HCT116 (cell line): ENCODE results near the gene RELA. TPM values are rescaled to one million over a fixed set of nuclear protein-coding genes. Genes with fewer than 3 reads are reported as not detected.

Source experiments
- ATAC-seq: fragments of 200-7000 bp; cut with Tn5 transposase; 2 replicates; pipeline ENCODE4 v1.9.1; 2020; ENCODE audit warnings: mild to moderate bottlenecking, moderate library complexity
- BruUV-seq: library from RNA; stranded (reverse); fragments of 400-500 nt; replicated peaks from 2 replicates; lab custom pipeline; 2021; lab: Mats Ljungman, UMichigan
- CTCF ChIA-PET: fragments of 300-600 bp; sonication (Branson Sonifier 250); formaldehyde crosslinking; loops from one replicate; lab custom pipeline; 2021; ENCODE audit warnings: antibody characterized with exemption; lab: Charles Lee
- POLR2A ChIA-PET: fragments of 300-600, 350-600 bp; sonication (Branson Sonifier 250); formaldehyde crosslinking; loops from one replicate; lab custom pipeline; 2021; ENCODE audit warnings: antibody characterized with exemption; lab: Charles Lee
- RAD21 ChIA-PET, 2 experiments: fragments of 300-600 bp; sonication (Branson Sonifier 250); formaldehyde crosslinking; loops; one replicate each; lab custom pipeline; 2023; ENCODE audit warnings: low total read pairs in 2 of 2; ENCODE audit not compliant: uncharacterized antibody in 2 of 2, unreplicated experiment in 2 of 2, low non-redundant PET in 1 of 2; lab: Charles Lee
- DNase-seq: peaks from one replicate; pipeline ENCODE4 v3.0.0-alpha.2; 2010; ENCODE audit warnings: low read depth, low spot score
- H2AFZ ChIP-seq: fragments of 200-600 bp; shearing (Covaris generic), sonication (generic); 2 replicates; pipeline ENCODE4 v1.6.1; 2017; ENCODE audit warnings: low read depth, mixed run types, mixed read lengths, antibody characterized with exemption, low read length; ENCODE audit not compliant: poor library complexity, severe bottlenecking
- H3K27ac ChIP-seq: 2 replicates; pipeline ENCODE4 v1.5.1; 2012; ENCODE audit warnings: low read depth, low read length
- H3K27me3 ChIP-seq: fragments of 200-600 bp; sonication (generic); 2 replicates; pipeline ENCODE4 v1.6.1; 2016; ENCODE audit warnings: mixed run types, low read length, mixed read lengths; ENCODE audit not compliant: insufficient read depth
- H3K36me3 ChIP-seq, 2 experiments: fragments of 200-500 bp in 1 of 2; fragments of 200-600 bp in 1 of 2; sonication (Bioruptor generic) in 1 of 2; sonication (generic) in 1 of 2; 2 replicates each; pipeline versions ENCODE4 v1.5.1 to v1.6.1; 2014 to 2016; ENCODE audit warnings: low read length in 2 of 2, inconsistent platforms in 1 of 2, mixed read lengths in 1 of 2, mixed run types in 1 of 2; ENCODE audit not compliant: insufficient read depth in 2 of 2, control insufficient read depth in 1 of 2
- H3K4me1 ChIP-seq, 2 experiments: fragments of 200-600 bp in 1 of 2; sonication (generic) in 1 of 2; 2 replicates each; pipeline versions ENCODE4 v1.5.1 to v1.6.1; 2012 to 2017; ENCODE audit warnings: low read length in 2 of 2, inconsistent platforms in 1 of 2, mild to moderate bottlenecking in 1 of 2, mixed read lengths in 1 of 2, mixed run types in 1 of 2, moderate library complexity in 1 of 2; ENCODE audit not compliant: insufficient read depth in 2 of 2, control insufficient read depth in 1 of 2
- H3K4me2 ChIP-seq: fragments of 200-600 bp; sonication (generic); 2 replicates; pipeline ENCODE4 v1.6.1; 2017; ENCODE audit warnings: mixed run types, low read length, mixed read lengths
- H3K4me3 ChIP-seq, 2 experiments: fragments of 200-600 bp in 1 of 2; sonication (generic) in 1 of 2; replicated peaks in 1 of 2; 2 replicates each; pipeline ENCODE4 v1.5.1; 2011 to 2016; ENCODE audit warnings: low read length in 2 of 2, control low read depth in 1 of 2, low read depth in 1 of 2, mild to moderate bottlenecking in 1 of 2, mixed read lengths in 1 of 2, mixed run types in 1 of 2
- H3K79me2 ChIP-seq: fragments of 200-600 bp; sonication (generic); 2 replicates; pipeline ENCODE4 v1.6.1; 2017; ENCODE audit warnings: mild to moderate bottlenecking, mixed run types, low read length, moderate library complexity, mixed read lengths; ENCODE audit not compliant: insufficient read depth
- H3K9ac ChIP-seq: fragments of 200-600 bp; sonication (generic); 2 replicates; pipeline ENCODE4 v1.6.1; 2016; ENCODE audit warnings: low read length, mixed read lengths
- H3K9me2 ChIP-seq: fragments of 200-600 bp; sonication (generic), shearing (Covaris generic); 2 replicates; pipeline ENCODE4 v1.6.1; 2017; ENCODE audit warnings: mixed run types, mild to moderate bottlenecking, moderate library complexity; ENCODE audit not compliant: insufficient read depth
- H3K9me3 ChIP-seq, 2 experiments: fragments of 200-500 bp in 1 of 2; fragments of 200-600 bp in 1 of 2; sonication (Bioruptor generic) in 1 of 2; sonication (generic) in 1 of 2; 2 replicates each; pipeline ENCODE4 v1.6.1; 2014 to 2017; ENCODE audit warnings: low read length in 2 of 2, mixed read lengths in 2 of 2, inconsistent platforms in 1 of 2, low read depth in 1 of 2, mild to moderate bottlenecking in 1 of 2, mixed run types in 1 of 2, moderate library complexity in 1 of 2; ENCODE audit not compliant: control insufficient read depth in 1 of 2, insufficient read depth in 1 of 2
- H4K20me1 ChIP-seq: fragments of 200-600 bp; sonication (generic), shearing (Covaris generic); 2 replicates; pipeline ENCODE4 v1.6.1; 2017; ENCODE audit warnings: mixed run types, mild to moderate bottlenecking, moderate library complexity; ENCODE audit not compliant: insufficient read depth
- FOSL1 ChIP-seq: IDR thresholded peaks from 2 replicates; pipeline ENCODE4 v1.6.1; 2012; ENCODE audit warnings: low read depth
- POLR2AphosphoS5 ChIP-seq: IDR thresholded peaks from 2 replicates; pipeline ENCODE4 v1.6.1; 2011; ENCODE audit warnings: mild to moderate bottlenecking, low read depth, low read length, moderate library complexity
- SIN3A ChIP-seq: IDR thresholded peaks from 2 replicates; pipeline ENCODE4 v1.6.1; 2012; ENCODE audit warnings: low read depth
- SP1 ChIP-seq: IDR thresholded peaks from 2 replicates; pipeline ENCODE4 v1.6.1; 2012; ENCODE audit warnings: low read depth
- SRF ChIP-seq: IDR thresholded peaks from 2 replicates; pipeline ENCODE4 v1.6.1; 2012; ENCODE audit warnings: low read depth
- TCF7L2 ChIP-seq: IDR thresholded peaks from 2 replicates; pipeline ENCODE4 v1.7.0; 2011; ENCODE audit warnings: borderline replicate concordance, inconsistent platforms; ENCODE audit not compliant: insufficient read depth, insufficient read length; ENCODE audit errors: extremely low read depth
- ZNF274 ChIP-seq: fragments of 200-500 bp; sonication (Bioruptor generic); IDR thresholded peaks from 2 replicates; pipeline ENCODE4 v1.6.1; 2014; ENCODE audit warnings: mild to moderate bottlenecking, low read depth, low read length, inconsistent platforms
- intact Hi-C: fragments of 100-400 bp; cut with micrococcal nuclease; formaldehyde crosslinking; loops from 2 replicates; pipeline ENCODE4 v1.10.0; 2022
- total RNA-seq: library from RNA; stranded (reverse); gene quantifications from one replicate; pipeline ENCODE4 v1.2.1, GENCODE V29; 2021; ENCODE audit not compliant: unreplicated experiment
- TF ChIP-seq, protein P1 (sequence below), 3 experiments: fragments of 200-600 bp in 1 of 3; sonication (generic) in 1 of 3; IDR thresholded peaks in 2 of 3; conservative IDR thresholded peaks in 1 of 3; 2 replicates each; pipeline ENCODE4 v1.5.1; 2012 to 2017; ENCODE audit warnings: low read depth in 2 of 3, low read length in 2 of 3, antibody characterized with exemption in 1 of 3, borderline replicate concordance in 1 of 3, control low read depth in 1 of 3, mild to moderate bottlenecking in 1 of 3, mixed read lengths in 1 of 3, mixed run types in 1 of 3, moderate library complexity in 1 of 3; ENCODE audit not compliant: insufficient read depth in 1 of 3

Gene RELA
- total RNA-seq, 1 experiment from 2014 or later: 78.5 TPM

DNA sequence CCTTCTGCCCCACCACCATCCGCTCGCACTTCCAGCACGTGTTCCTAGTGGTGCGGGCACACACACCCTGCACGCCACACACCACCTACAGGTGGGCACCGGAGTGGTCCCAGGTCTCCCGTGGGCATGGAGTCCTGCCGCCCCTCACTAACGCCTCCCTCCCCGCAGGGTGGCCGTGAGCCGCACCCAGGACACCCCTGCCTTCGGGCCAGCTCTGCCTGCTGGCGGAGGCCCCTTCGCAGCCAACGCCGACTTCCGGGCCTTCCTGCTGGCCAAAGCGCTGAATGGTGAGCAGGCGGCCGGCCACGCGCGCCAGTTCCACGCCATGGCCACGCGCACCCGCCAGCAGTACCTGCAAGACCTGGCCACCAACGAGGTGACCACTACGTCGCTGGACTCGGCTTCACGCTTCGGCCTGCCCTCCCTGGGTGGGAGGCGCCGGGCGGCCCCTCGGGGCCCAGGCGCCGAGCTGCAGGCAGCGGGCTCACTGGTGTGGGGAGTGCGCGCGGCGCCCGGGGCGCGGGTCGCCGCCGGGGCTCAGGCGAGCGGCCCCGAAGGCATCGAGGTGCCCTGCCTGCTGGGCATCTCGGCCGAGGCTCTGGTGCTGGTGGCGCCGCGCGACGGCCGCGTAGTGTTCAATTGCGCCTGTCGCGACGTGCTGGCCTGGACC, 16.3 kb downstream of the RELA start:
- no peak overlapping the region for H2AFZ ChIP-seq
- ATAC-seq (no peak), DNase-seq (no peak)
- H3K9ac ChIP-seq: peak overlapping the region; percentile 75
- H3K4me2 ChIP-seq: peak overlapping the region; percentile 91
- no TSS peak for BruUV-seq
- H3K4me1 ChIP-seq: peaks cover 47 to 82% of the 10 kb centered on the region in 2 experiments
- ChIA-PET POLR2A (interaction anchor here (0.9 to 2.1 kb wide), 3 partner anchors 8 to 213 kb away, joined by 3 to 9 read pairs (median 6); partner anchors contain the start of genes MUS81 and SIPA1), CTCF (interaction anchor here (2.4 kb wide), 1 partner anchor 9 kb away, joined by 11 read pairs; the partner anchor contains the start of gene SIPA1), RAD21 (no interaction called here)
- H3K9me3 ChIP-seq: no peaks in the 10 kb centered on the region
- no peaks in the 10 kb centered on the region for H3K9me2 ChIP-seq
- peak overlapping the region; percentile 88 for H3K27ac ChIP-seq
- H3K79me2 ChIP-seq: no peaks in the 10 kb centered on the region; the same call in 1 of the 2 replicates
- intact Hi-C loops: no loop called here
- H3K36me3 ChIP-seq: peaks cover 0 to 17% of the 10 kb centered on the region in 2 experiments; a peak in 1 of 4 replicates
- peak overlapping the region in 1 of 2 experiments; percentile 74; a peak in 3 of 4 replicates for H3K4me3 ChIP-seq
- H4K20me1 ChIP-seq: no peaks in the 10 kb centered on the region
- TF ChIP-seq, protein P1, sequence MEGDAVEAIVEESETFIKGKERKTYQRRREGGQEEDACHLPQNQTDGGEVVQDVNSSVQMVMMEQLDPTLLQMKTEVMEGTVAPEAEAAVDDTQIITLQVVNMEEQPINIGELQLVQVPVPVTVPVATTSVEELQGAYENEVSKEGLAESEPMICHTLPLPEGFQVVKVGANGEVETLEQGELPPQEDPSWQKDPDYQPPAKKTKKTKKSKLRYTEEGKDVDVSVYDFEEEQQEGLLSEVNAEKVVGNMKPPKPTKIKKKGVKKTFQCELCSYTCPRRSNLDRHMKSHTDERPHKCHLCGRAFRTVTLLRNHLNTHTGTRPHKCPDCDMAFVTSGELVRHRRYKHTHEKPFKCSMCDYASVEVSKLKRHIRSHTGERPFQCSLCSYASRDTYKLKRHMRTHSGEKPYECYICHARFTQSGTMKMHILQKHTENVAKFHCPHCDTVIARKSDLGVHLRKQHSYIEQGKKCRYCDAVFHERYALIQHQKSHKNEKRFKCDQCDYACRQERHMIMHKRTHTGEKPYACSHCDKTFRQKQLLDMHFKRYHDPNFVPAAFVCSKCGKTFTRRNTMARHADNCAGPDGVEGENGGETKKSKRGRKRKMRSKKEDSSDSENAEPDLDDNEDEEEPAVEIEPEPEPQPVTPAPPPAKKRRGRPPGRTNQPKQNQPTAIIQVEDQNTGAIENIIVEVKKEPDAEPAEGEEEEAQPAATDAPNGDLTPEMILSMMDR (IDR thresholded peaks at IDR 0.05 in 2 of 3, conservative IDR thresholded peaks at IDR 0.05 in 1 of 3; ENCODE audit: borderline replicate concordance in 1 of 3, insufficient read depth in 1 of 3, low read depth in 2 of 3, low read length in 2 of 3): no peak
- TF ChIP-seq ZNF274 (no peak), SIN3A (no peak), FOSL1 (no peak), SRF (no peak), TCF7L2 (no peak), POLR2AphosphoS5 (no peak), SP1 (no peak)
- H3K27me3 ChIP-seq: no peaks in the 10 kb centered on the region
